Activated T-cell treated with anti-CD3 and anti-CD28 coated beads, Interleukin-2, amount 50 U/mL, for 4 hours (primary cell): ENCODE results near the gene C2orf72. TPM values are rescaled to one million over a fixed set of nuclear protein-coding genes. Genes with fewer than 3 reads are reported as not detected.
A peak's percentile ranks its signal among the peaks of the same experiment; 100 is the strongest.
"Not testable (repeated sequence)": the region's sequence is repeated elsewhere in the genome, so short reads cannot be mapped to it uniquely, and the experiment has no call there.

ENCODE experiments used
- ATAC-seq, 2 donors: fragments of 200-7000 bp; cut with Tn5 transposase; one replicate each; pipeline ENCODE4 v1.10.0; 2021
- DNase-seq: peaks from one replicate; pipeline ENCODE4 v3.0.0-alpha.2; 2020
- H3K27me3 Mint-ChIP-seq: one replicate; pipeline ENCODE4 v1.8.0; 2021; ENCODE audit warnings: low read depth, mixed read lengths
- H3K36me3 Mint-ChIP-seq: one replicate; pipeline ENCODE4 v1.8.0; 2022; ENCODE audit warnings: mixed read lengths; ENCODE audit not compliant: insufficient read depth
- H3K4me1 Mint-ChIP-seq: one replicate; pipeline ENCODE4 v1.8.0; 2021; ENCODE audit warnings: low read depth, mixed read lengths
- H3K4me3 Mint-ChIP-seq: one replicate; pipeline ENCODE4 v1.8.0; 2021; ENCODE audit warnings: mild to moderate bottlenecking, moderate library complexity, mixed read lengths
- H3K9me3 Mint-ChIP-seq: one replicate; pipeline ENCODE4 v1.8.0; 2021; ENCODE audit warnings: mixed read lengths
- total RNA-seq, 3 donors: library from RNA; stranded (reverse); gene quantifications; one replicate each; pipeline ENCODE4 v1.2.1, GENCODE V29; 2021

Gene C2orf72
- total RNA-seq, 3 donors from 2014 or later: 0.10 TPM; not detected in 2

DNA sequence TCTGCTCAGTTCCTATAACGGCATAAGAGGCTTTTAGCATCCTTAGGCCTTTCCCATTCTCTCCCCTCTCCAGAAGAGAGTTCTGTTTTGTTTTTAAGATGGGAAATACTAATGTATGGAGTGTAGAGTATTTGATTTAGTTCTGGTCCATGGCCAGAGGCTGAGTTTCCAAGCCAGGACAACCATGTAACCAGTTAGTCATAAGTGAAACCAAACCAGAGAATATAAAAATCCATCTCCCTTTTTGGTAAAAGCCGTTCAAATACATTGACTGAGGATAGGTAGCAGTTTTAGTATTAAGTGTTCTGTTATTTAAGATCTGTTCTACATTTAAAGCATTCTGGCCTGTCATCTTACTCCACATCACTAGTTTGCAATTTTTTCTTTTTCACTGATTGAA lies 22.4 kb downstream of the C2orf72 start:
- H3K9me3 Mint-ChIP-seq: no peaks in the 10 kb centered on the region
- ATAC-seq (no peak), DNase-seq (no peak)
- H3K4me1 Mint-ChIP-seq: peaks cover 32% of the 10 kb centered on the region
- peak overlapping the region; percentile 13 for H3K4me3 Mint-ChIP-seq
- no peaks in the 10 kb centered on the region for H3K27me3 Mint-ChIP-seq
- peaks cover 27% of the 10 kb centered on the region for H3K36me3 Mint-ChIP-seq

GRCh38 chr2:231062776-231063175 lies 25.5 kb downstream of the C2orf72 start:
- Mint-ChIP-seq H3K36me3 (peaks cover 43% of the 10 kb centered on the region), H3K27me3 (no peaks in the 10 kb centered on the region), H3K4me3 (no peak overlapping the region), H3K9me3 (no peaks in the 10 kb centered on the region), H3K4me1 (peaks cover 31% of the 10 kb centered on the region)
- no peak for ATAC-seq
- DNase-seq: no peak

- peaks cover 46% of the 10 kb centered on the region for H3K36me3 Mint-ChIP-seq
- ATAC-seq: no peak
These were observed 26.0 kb downstream of the C2orf72 start for GRCh38 chr2:231063347-231063746.

DNA sequence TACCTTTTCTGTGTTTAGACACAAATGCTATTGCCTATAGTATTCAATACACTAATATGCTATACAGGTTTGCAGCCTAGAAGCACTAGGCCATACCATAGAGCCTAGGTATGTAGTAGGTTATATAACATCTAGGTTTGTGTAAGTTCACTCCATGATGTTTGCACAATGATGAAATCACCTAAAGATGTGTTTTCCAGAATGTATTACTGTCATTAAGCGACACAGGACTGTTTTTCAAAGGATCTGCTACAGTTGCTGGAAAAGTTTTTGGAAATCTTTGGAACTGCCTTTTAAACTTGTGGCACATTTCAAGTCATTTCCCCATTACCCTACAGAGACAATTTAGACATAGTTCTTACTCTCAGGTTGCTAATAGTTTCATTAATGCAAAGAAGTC lies 28.6 kb downstream of the C2orf72 start:
- DNase-seq (no peak), ATAC-seq (no peak)
- H3K27me3 Mint-ChIP-seq: no peaks in the 10 kb centered on the region
- H3K9me3 Mint-ChIP-seq: no peaks in the 10 kb centered on the region
- H3K4me1 Mint-ChIP-seq: peaks cover 12% of the 10 kb centered on the region
- peaks cover 46% of the 10 kb centered on the region for H3K36me3 Mint-ChIP-seq
- H3K4me3 Mint-ChIP-seq: no peak overlapping the region

More at GRCh38 chr2:231063347-231063746, 26.0 kb downstream of the C2orf72 start:
- Mint-ChIP-seq H3K4me1 (peaks cover 29% of the 10 kb centered on the region), H3K9me3 (no peaks in the 10 kb centered on the region), H3K4me3 (no peak overlapping the region), H3K27me3 (no peaks in the 10 kb centered on the region)
- no peak for DNase-seq

DNA sequence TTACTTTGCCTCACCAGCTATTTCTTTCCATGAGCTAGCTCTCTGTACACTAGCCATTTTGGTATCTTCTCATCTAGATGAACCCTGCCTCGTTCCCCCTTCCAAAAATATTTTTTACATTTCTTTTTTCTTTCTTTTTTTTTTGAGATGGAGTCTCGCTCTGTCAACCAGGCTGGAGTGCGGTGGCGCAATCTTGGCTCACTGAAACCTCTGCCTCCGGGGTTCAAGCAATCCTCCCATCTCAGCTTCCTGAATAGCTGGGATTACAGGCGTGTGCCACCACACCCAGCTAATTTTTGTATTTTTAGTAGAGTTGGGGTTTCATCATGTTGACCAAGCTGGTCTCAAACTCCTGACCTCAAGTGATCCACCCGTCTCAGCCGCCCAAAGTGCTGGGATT lies 30.2 kb downstream of the C2orf72 start:
- H3K4me1 Mint-ChIP-seq, H3K9me3 Mint-ChIP-seq, ATAC-seq, DNase-seq, H3K27me3 Mint-ChIP-seq, H3K4me3 Mint-ChIP-seq: not testable (repeated sequence)
- peaks cover 47% of the 10 kb centered on the region for H3K36me3 Mint-ChIP-seq

DNA sequence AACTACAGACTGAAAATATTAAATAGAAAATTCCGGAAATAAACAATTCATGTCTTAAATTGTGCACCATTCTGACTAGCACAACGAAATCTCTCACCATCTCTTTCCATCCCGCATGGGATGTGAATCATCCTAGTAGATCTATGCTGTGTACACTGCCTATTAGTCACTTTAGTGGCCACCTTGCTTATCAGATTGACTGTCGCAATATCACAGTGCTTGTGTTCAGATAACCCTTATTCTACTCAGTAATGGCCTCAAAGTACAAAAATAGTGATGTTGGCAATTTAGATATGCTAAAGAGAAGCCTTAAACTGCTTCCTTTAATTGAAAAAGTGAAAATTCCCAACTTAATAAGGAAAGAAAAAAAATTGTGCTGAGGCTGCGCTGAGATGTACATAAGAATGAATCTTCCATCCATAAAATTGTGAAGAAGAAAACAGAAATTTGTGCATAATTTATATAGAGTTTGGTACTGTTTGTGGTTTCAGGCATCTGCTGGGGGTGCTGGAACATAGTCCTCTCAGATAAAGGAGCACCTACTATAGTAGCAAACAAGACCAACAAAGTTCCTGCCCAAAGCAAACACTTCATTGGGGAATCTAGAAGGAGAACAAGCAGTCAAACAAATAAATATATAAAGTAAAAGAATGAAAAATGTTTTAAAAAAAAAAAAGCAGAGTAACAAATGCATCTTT lies 31.4 kb downstream of the C2orf72 start:
- ATAC-seq (peak; percentile 84 to 89), DNase-seq (no peak)
- Mint-ChIP-seq H3K9me3 (no peaks in the 10 kb centered on the region), H3K27me3 (no peaks in the 10 kb centered on the region), H3K4me1 (peaks cover 10% of the 10 kb centered on the region), H3K36me3 (peaks cover 48% of the 10 kb centered on the region), H3K4me3 (no peak overlapping the region)

DNA sequence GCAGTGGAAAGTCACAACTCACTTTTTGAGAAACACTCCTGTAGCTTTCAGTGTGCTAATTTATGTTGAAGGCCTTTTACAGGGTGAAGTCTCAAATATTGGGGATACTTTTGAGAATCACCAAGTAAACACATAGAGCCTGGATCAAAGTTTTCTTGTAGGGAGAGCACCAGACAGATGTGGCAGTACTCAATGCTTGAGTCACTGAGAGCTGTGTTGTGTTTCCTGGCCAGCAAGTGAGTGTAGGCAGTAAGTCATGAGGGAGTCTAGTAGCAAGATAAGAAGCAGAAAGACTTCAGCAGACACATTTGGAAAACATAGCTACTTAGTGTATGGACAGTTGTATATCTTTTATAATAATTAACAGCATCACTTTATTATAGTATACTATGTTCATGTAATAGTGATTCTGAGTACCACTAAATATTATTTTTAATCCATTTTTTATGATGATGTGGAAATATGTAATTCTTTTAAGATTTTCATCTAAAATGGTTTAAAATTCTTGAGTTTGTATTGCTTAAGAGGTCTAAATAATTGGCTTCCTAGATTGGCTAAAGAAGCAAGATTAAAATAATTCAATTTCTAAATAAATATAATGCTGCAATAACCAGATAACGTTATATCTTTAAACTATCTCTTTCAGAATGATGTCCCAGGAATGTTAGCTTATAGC lies 32.2 kb downstream of the C2orf72 start:
- Mint-ChIP-seq H3K9me3 (no peaks in the 10 kb centered on the region), H3K4me3 (no peak overlapping the region), H3K4me1 (peaks cover 10% of the 10 kb centered on the region), H3K36me3 (peaks cover 48% of the 10 kb centered on the region), H3K27me3 (no peaks in the 10 kb centered on the region)
- DNase-seq: no peak
- no peak for ATAC-seq

DNA sequence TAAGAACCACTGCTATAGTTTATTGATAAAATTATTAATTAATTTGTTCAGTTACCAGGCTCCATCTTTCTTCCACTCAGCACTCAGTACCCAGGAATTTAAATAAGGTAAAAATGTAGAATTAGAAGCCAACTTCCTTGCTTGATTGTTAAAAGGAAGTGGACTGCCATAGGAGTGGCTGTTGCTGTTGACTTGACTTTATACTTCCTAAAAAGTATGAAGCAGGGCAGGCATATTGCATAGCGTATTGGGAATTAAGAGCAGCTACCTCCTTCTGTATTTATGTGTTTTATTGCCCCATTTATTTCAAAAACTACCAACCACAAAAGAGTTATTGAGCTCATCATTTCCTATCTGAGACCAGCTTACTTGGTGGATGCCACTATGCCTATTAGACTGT lies 47.2 kb downstream of the C2orf72 start:
- H3K36me3 Mint-ChIP-seq: peaks cover 50% of the 10 kb centered on the region

DNA sequence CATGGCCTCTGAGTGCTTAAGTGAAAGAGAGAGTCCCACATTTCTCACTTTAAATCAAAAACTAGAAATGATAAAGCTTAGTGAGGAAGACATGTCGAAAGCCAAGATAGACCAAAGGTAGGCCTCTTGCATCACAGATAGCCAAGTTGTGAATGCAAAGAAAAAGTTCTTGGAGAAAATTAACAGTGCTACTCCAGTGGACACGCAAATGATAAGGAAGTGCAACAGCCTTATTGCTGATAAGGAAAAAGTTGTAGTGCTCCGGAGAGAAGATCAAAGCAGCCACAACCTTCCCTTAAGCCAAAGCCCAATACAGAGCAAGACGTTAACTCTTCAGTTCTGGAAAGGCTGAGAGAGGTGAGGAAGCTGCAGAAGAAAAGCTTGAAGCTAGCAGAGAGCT lies 51.4 kb downstream of the C2orf72 start:
- Mint-ChIP-seq H3K9me3 (no peaks in the 10 kb centered on the region), H3K4me3 (no peak overlapping the region), H3K4me1 (no peaks in the 10 kb centered on the region), H3K36me3 (peaks cover 59% of the 10 kb centered on the region), H3K27me3 (no peaks in the 10 kb centered on the region)
- ATAC-seq (no peak), DNase-seq (no peak)

More for the DNA sequence above, 47.2 kb downstream of the C2orf72 start:
- Mint-ChIP-seq H3K27me3 (no peaks in the 10 kb centered on the region), H3K4me3 (no peak overlapping the region), H3K9me3 (no peaks in the 10 kb centered on the region), H3K4me1 (no peaks in the 10 kb centered on the region)
- DNase-seq (no peak), ATAC-seq (no peak)

DNA sequence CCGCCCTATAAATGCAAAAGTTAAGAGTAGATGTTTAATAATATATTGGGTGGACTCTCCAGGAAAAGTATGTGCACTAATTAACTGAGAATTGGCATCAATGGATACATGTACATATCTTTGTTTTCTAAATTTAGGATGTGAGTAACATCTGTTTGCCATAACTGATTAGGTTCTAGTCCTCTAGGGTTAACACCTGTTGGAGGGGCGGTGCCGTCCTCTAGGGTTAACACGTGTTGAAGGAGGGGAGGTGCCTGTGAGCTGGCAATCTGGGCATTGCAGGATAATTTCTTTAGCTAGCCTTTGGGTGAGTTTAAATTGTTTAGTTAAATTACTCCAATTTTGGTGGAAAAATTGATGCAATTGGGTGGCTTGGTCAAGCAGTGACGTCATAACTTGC lies 56.6 kb downstream of the C2orf72 start:
- peaks cover 81% of the 10 kb centered on the region for H3K36me3 Mint-ChIP-seq
- H3K4me1 Mint-ChIP-seq: no peaks in the 10 kb centered on the region
- no peak overlapping the region for H3K4me3 Mint-ChIP-seq
- DNase-seq: no peak
- no peaks in the 10 kb centered on the region for H3K27me3 Mint-ChIP-seq
- H3K9me3 Mint-ChIP-seq: peaks cover 14% of the 10 kb centered on the region
- no peak for ATAC-seq

DNA sequence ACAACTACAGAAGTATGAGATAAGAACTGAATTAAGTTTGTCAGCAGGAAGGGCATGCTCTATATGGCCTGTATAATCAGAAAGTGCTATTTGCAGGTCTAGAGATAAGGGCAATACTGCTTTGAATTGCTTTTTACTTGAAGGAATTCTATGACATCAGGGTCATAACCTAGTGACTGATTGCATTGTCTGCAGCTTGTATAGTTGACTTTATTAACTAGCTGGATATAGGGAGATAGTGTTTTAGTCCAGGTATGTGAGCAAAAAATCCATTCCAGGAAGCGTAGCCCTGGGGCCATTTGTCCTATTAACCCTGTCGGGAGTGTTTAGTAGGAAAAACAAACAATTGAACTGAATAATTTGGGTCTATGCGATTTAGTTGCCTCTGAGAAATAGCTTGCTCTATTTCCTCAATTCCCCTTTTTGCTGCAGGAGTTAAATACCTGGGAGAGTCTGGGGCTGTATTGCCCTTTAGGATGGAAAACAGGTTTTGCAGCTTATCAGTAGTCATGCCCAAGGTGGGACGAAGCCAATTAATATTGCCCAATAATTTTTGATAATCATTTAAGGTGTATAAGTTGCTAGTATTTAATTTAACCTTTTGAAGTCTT lies 57.5 kb downstream of the C2orf72 start:
- H3K4me3 Mint-ChIP-seq: no peak overlapping the region
- no peaks in the 10 kb centered on the region for H3K27me3 Mint-ChIP-seq
- DNase-seq: no peak
- H3K4me1 Mint-ChIP-seq: no peaks in the 10 kb centered on the region
- no peak for ATAC-seq
- peaks cover 84% of the 10 kb centered on the region for H3K36me3 Mint-ChIP-seq
- peaks cover 18% of the 10 kb centered on the region for H3K9me3 Mint-ChIP-seq

Other genes starting within 250 kb of the C2orf72 start
- 10 to 100 TPM; 17.2 to 29.4 (median 22.1) TPM for gene ITM2C, start 172.6 kb upstream of the C2orf72 start, total RNA-seq
- gene GPR55, start 112.3 kb upstream of the C2orf72 start, total RNA-seq: 1 to 10 TPM; 1.2 to 1.6 (median 1.5) TPM
- gene SPATA3, start 41.4 kb upstream of the C2orf72 start, total RNA-seq: not detected
- gene PSMD1, start 19.3 kb downstream of the C2orf72 start, total RNA-seq: 100 to 1,000 TPM; 227 to 261 (median 251) TPM
- under 1 TPM in 2 of 3 donors, not detected in 1; 0.08 to 0.23 TPM for gene HTR2B, start 87.5 kb downstream of the C2orf72 start, total RNA-seq
- 1 to 10 TPM; 3.3 to 6.4 (median 5.9) TPM for gene ARMC9, start 161.1 kb downstream of the C2orf72 start, total RNA-seq